Breast epithelium (tissue), 3 donors: Measurements from ENCODE around the gene TCERG1L.
"Not testable (repeated sequence)": the region's sequence is repeated elsewhere in the genome, so short reads cannot be mapped to it uniquely, and the experiment has no call there.

Source experiments
- POLR2A ChIP-seq: fragments of 450-650 bp; IDR thresholded peaks from one replicate; pipeline ENCODE4 v1.6.1; 2016; ENCODE audit warnings: antibody characterized with exemption, mild to moderate bottlenecking, moderate library complexity
- POLR2AphosphoS5 ChIP-seq, 3 donors: sonication (generic); formaldehyde crosslinking; IDR thresholded peaks; one replicate each; pipeline ENCODE4 v1.6.1; 2017; ENCODE audit warnings: antibody characterized with exemption in 3 of 3
- TF ChIP-seq, protein P1 (sequence below), 3 donors: fragments of 450-650 bp; IDR thresholded peaks; one replicate each; pipeline ENCODE4 v1.5.1; 2016 to 2017; ENCODE audit warnings: antibody characterized with exemption in 3 of 3, mild to moderate bottlenecking in 3 of 3, moderate library complexity in 3 of 3

DNA sequence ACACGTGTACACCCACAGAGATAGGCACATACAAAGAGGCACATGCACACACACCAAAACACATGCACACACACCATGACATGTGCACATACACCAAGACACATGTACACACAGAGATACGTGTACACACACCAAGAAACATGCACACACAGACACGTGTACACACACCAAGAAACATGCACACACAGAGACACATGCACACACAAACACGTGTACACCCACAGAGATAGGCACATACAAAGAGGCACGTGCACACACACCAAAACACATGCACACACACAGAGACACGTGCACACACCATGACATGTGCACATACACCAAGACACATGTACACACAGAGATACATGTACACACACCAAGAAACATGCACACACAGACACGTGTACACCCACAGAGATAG lies 135.2 kb downstream of the TCERG1L start:
- not testable (repeated sequence) for TF ChIP-seq POLR2A; POLR2AphosphoS5 (IDR thresholded peaks at IDR 0.05)
- TF ChIP-seq, protein P1, sequence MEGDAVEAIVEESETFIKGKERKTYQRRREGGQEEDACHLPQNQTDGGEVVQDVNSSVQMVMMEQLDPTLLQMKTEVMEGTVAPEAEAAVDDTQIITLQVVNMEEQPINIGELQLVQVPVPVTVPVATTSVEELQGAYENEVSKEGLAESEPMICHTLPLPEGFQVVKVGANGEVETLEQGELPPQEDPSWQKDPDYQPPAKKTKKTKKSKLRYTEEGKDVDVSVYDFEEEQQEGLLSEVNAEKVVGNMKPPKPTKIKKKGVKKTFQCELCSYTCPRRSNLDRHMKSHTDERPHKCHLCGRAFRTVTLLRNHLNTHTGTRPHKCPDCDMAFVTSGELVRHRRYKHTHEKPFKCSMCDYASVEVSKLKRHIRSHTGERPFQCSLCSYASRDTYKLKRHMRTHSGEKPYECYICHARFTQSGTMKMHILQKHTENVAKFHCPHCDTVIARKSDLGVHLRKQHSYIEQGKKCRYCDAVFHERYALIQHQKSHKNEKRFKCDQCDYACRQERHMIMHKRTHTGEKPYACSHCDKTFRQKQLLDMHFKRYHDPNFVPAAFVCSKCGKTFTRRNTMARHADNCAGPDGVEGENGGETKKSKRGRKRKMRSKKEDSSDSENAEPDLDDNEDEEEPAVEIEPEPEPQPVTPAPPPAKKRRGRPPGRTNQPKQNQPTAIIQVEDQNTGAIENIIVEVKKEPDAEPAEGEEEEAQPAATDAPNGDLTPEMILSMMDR (IDR thresholded peaks at IDR 0.05): not testable (repeated sequence)
